IMR-90 (cell line): ENCODE measurements around the gene RNF43. TPM values are rescaled to one million over a fixed set of nuclear protein-coding genes. Genes with fewer than 3 reads are reported as not detected.

Experiments
- ATAC-seq: fragments of 200-7000 bp; cut with Tn5 transposase; 2 replicates; pipeline ENCODE4 v1.9.1; 2020; ENCODE audit warnings: low read depth, mild to moderate bottlenecking, moderate library complexity
- BruUV-seq: library from RNA; stranded (reverse); fragments of 400-500 nt; replicated peaks from 2 replicates; lab custom pipeline; 2021; lab: Mats Ljungman, UMichigan
- CTCF ChIA-PET: fragments of 300-600 bp; formaldehyde crosslinking; extraction: SDS; loops from one replicate; lab custom pipeline; 2021; ENCODE audit warnings: antibody characterized with exemption; lab: Yijun Ruan, JAX
- POLR2A ChIA-PET: fragments of 300-600 bp; sonication (Branson Sonifier 250); formaldehyde crosslinking; loops from one replicate; lab custom pipeline; 2022; ENCODE audit warnings: antibody characterized with exemption; ENCODE audit not compliant: unreplicated experiment; lab: Charles Lee
- DNase-seq: peaks from one replicate; pipeline ENCODE4 v3.0.0; 2013
- H2AFZ ChIP-seq: replicated peaks from 2 replicates; pipeline ENCODE3; 2013; ENCODE audit warnings: low read length, mild to moderate bottlenecking; ENCODE audit not compliant: poor library complexity
- H2AK5ac ChIP-seq: 2 replicates; pipeline ENCODE4 v1.6.1; 2013; ENCODE audit warnings: low read depth, low read length, inconsistent platforms
- H2AK9ac ChIP-seq: replicated peaks from 2 replicates; pipeline ENCODE3; 2013; ENCODE audit warnings: mild to moderate bottlenecking, low read depth, low read length, moderate library complexity; ENCODE audit not compliant: poor library complexity
- H2BK120ac ChIP-seq: 2 replicates; pipeline ENCODE4 v1.6.1; 2013; ENCODE audit warnings: low read depth, low read length, inconsistent platforms
- H2BK15ac ChIP-seq: 3 replicates; pipeline ENCODE4 v1.6.1; 2013; ENCODE audit warnings: low read depth, low read length, inconsistent platforms
- H2BK20ac ChIP-seq: 2 replicates; pipeline ENCODE4 v1.6.1; 2013; ENCODE audit warnings: low read depth, mild to moderate bottlenecking, inconsistent platforms, low read length, moderate library complexity
- H2BK5ac ChIP-seq: 2 replicates; pipeline ENCODE4 v1.6.1; 2013; ENCODE audit warnings: mild to moderate bottlenecking, low read depth, low read length, inconsistent platforms; ENCODE audit not compliant: poor library complexity, severe bottlenecking
- H3K14ac ChIP-seq: replicated peaks from 2 replicates; pipeline ENCODE4 v1.6.1; 2013; ENCODE audit warnings: low read depth, low read length, inconsistent platforms
- H3K18ac ChIP-seq: 2 replicates; pipeline ENCODE4 v1.6.1; 2013; ENCODE audit warnings: low read depth, low read length, control low read depth
- H3K23ac ChIP-seq: 2 replicates; pipeline ENCODE4 v1.6.1; 2013; ENCODE audit warnings: low read depth, low read length, inconsistent platforms
- H3K27ac ChIP-seq: 2 replicates; pipeline ENCODE4 v1.5.1; 2013; ENCODE audit warnings: mild to moderate bottlenecking, control low read depth, low read length; ENCODE audit not compliant: insufficient read depth
- H3K27me3 ChIP-seq: 2 replicates; pipeline ENCODE4 v1.6.1; 2013; ENCODE audit warnings: low read length; ENCODE audit not compliant: control insufficient read depth, insufficient read depth
- H3K36me3 ChIP-seq: 2 replicates; pipeline ENCODE4 v1.6.1; 2013; ENCODE audit warnings: low read length, mixed read lengths; ENCODE audit not compliant: control insufficient read depth, insufficient read depth
- H3K4ac ChIP-seq: 2 replicates; pipeline ENCODE4 v1.6.1; 2013; ENCODE audit warnings: low read depth, low read length, inconsistent platforms
- H3K4me1 ChIP-seq: 2 replicates; pipeline ENCODE4 v1.6.1; 2013; ENCODE audit warnings: low read length, mixed read lengths; ENCODE audit not compliant: control insufficient read depth, insufficient read depth
- H3K4me2 ChIP-seq: 2 replicates; pipeline ENCODE4 v1.6.1; 2013; ENCODE audit warnings: low read depth, mild to moderate bottlenecking, control low read depth, low read length, moderate library complexity
- H3K4me3 ChIP-seq: 2 replicates; pipeline ENCODE4 v1.5.1; 2013; ENCODE audit warnings: low read depth, mild to moderate bottlenecking, control low read depth, low read length, moderate library complexity; ENCODE audit not compliant: insufficient read depth
- H3K56ac ChIP-seq: 2 replicates; pipeline ENCODE4 v1.6.1; 2013; ENCODE audit warnings: low read length, inconsistent platforms; ENCODE audit not compliant: insufficient read depth; ENCODE audit errors: extremely low read depth
- H3K79me1 ChIP-seq, 2 experiments: 2 replicates each; pipeline ENCODE4 v1.6.1; 2013; ENCODE audit warnings: low read length in 2 of 2, inconsistent platforms in 1 of 2, low read depth in 1 of 2
- H3K9ac ChIP-seq: 2 replicates; pipeline ENCODE4 v1.6.1; 2013; ENCODE audit warnings: low read depth, low read length, control low read depth
- H3K9me1 ChIP-seq: 2 replicates; pipeline ENCODE4 v1.6.1; 2013; ENCODE audit warnings: low read length, inconsistent platforms; ENCODE audit not compliant: insufficient read depth
- H3K9me3 ChIP-seq: 2 replicates; pipeline ENCODE4 v1.6.1; 2013; ENCODE audit warnings: low read length; ENCODE audit not compliant: control insufficient read depth, insufficient read depth
- H4K20me1 ChIP-seq: 2 replicates; pipeline ENCODE4 v1.6.1; 2013; ENCODE audit warnings: low read length, inconsistent platforms; ENCODE audit not compliant: insufficient read depth
- H4K5ac ChIP-seq: 2 replicates; pipeline ENCODE4 v1.6.1; 2013; ENCODE audit warnings: mild to moderate bottlenecking, low read depth, low read length, control low read depth
- H4K8ac ChIP-seq, 2 experiments: 2 replicates each; pipeline ENCODE4 v1.6.1; 2013; ENCODE audit warnings: low read depth in 2 of 2, low read length in 2 of 2, control low read depth in 1 of 2, inconsistent platforms in 1 of 2
- H4K91ac ChIP-seq: 2 replicates; pipeline ENCODE4 v1.6.1; 2013; ENCODE audit warnings: low read depth, low read length, inconsistent platforms; ENCODE audit not compliant: insufficient read depth
- CEBPB ChIP-seq: IDR thresholded peaks from 2 replicates; pipeline ENCODE4 v1.6.1; 2012; ENCODE audit warnings: low read depth, low read length, improper control_type of control experiment
- CHD1 ChIP-seq: IDR thresholded peaks from 2 replicates; pipeline ENCODE4 v1.6.1; 2012; ENCODE audit warnings: low read depth, low read length, improper control_type of control experiment
- ELK1 ChIP-seq: fragments of 150-350 bp; IDR thresholded peaks from 2 replicates; pipeline ENCODE4 v1.6.1; 2016; ENCODE audit warnings: low read depth, mild to moderate bottlenecking, low read length, moderate library complexity, borderline replicate concordance
- MAZ ChIP-seq: IDR thresholded peaks from 2 replicates; pipeline ENCODE4 v1.6.1; 2012; ENCODE audit warnings: low read depth, mild to moderate bottlenecking, low read length, improper control_type of control experiment, moderate library complexity, borderline replicate concordance
- MXI1 ChIP-seq: IDR thresholded peaks from 2 replicates; pipeline ENCODE4 v1.6.1; 2012; ENCODE audit warnings: low read depth, mild to moderate bottlenecking, low read length, moderate library complexity, borderline replicate concordance
- POLR2A ChIP-seq: IDR thresholded peaks from 2 replicates; pipeline ENCODE4 v1.6.1; 2012; ENCODE audit warnings: mild to moderate bottlenecking, low read depth, low read length
- RAD21 ChIP-seq: IDR thresholded peaks from 2 replicates; pipeline ENCODE4 v1.6.1; 2012; ENCODE audit warnings: low read length, improper control_type of control experiment
- RCOR1 ChIP-seq: IDR thresholded peaks from 2 replicates; pipeline ENCODE4 v1.6.1; 2012; ENCODE audit warnings: mild to moderate bottlenecking, low read length, improper control_type of control experiment; ENCODE audit not compliant: insufficient replicate concordance
- RFX5 ChIP-seq: IDR thresholded peaks from 2 replicates; pipeline ENCODE4 v1.8.0; 2012; ENCODE audit warnings: low read depth, mild to moderate bottlenecking, low read length, moderate library complexity
- WGBS, 2 experiments: methylation state at CpG; one replicate each; pipeline versions ENCODE4 v1.1.5 to v1.1.7; 2013; ENCODE audit warnings: missing lambda C conversion rate in 2 of 2; ENCODE audit not compliant: insufficient read length in 1 of 2; ENCODE audit errors: extremely low coverage in 2 of 2; 5-methylcytosine and 5-hydroxymethylcytosine counted together
- dilution Hi-C: fragments of 300-500 bp; cut with HindIII; formaldehyde crosslinking; loops from one replicate; pipeline ENCODE4 v1.14.3; 2018; ENCODE audit warnings: low sequenced_read_pairs; ENCODE audit not compliant: unreplicated experiment
- in situ Hi-C: fragments of 300-500 bp; cut with MboI; formaldehyde crosslinking; loops from 3 replicates; pipeline ENCODE4 v1.14.3; 2019; ENCODE audit warnings: low sequenced_read_pairs, inconsistent platforms, mixed read lengths
- intact Hi-C: fragments of 100-400 bp; cut with micrococcal nuclease; formaldehyde crosslinking; loops from 2 replicates; pipeline ENCODE4 v1.10.0; 2022
- polyA plus RNA-seq, 3 experiments: library from polyadenylated mRNA; depleted of rRNA; stranded (reverse); fragments of >200 nt; gene quantifications; 2 replicates each; pipeline ENCODE4 v1.2.3, GENCODE V29; 2012; ENCODE audit warnings: low replicate concordance in 1 of 3
- total RNA-seq: library from RNA; depleted of rRNA; stranded (reverse); fragments of >200 nt; gene quantifications from 2 replicates; pipeline ENCODE4 v1.2.3, GENCODE V29; 2012

RNF43 gene
- total and polyA plus RNA-seq, 2 of the 4 experiments (the other 2 are of a cell fraction) = under 0.01 TPM; not detected in 1

GRCh38 chr17:58415371-58416055 is 1.8 kb downstream of the RNF43 start:
- no peak overlapping the region for H3K56ac ChIP-seq
- no peaks in the 10 kb centered on the region for H3K9me3 ChIP-seq
- no peak overlapping the region for H2BK5ac ChIP-seq
- H2AK5ac ChIP-seq = no peak overlapping the region
- H2AFZ ChIP-seq = no peak overlapping the region
- H3K9ac ChIP-seq = no peak overlapping the region
- H4K5ac ChIP-seq = no peak overlapping the region
- ChIA-PET CTCF (interaction anchor here (2.5 kb wide), 1 partner anchor 98 kb away, joined by 21 read pairs; no protein-coding TSS in a partner anchor), POLR2A (no interaction called here)
- no peaks in the 10 kb centered on the region for H3K36me3 ChIP-seq
- H3K4me1 ChIP-seq = no peaks in the 10 kb centered on the region
- no peak overlapping the region for H3K4ac ChIP-seq
- no peaks in the 10 kb centered on the region for H4K20me1 ChIP-seq
- no peak overlapping the region for H2BK15ac ChIP-seq
- DNase-seq (no peak), ATAC-seq (no peak)
- H2BK20ac ChIP-seq = no peak overlapping the region
- no peak overlapping the region for H3K18ac ChIP-seq
- no peak overlapping the region for H3K4me2 ChIP-seq
- H2BK120ac ChIP-seq = no peak overlapping the region
- no peaks in the 10 kb centered on the region for H3K79me1 ChIP-seq
- dilution Hi-C loops = no loop called here
- H3K14ac ChIP-seq = no peak overlapping the region
- no TSS peak for BruUV-seq
- no peak overlapping the region for H3K23ac ChIP-seq
- H4K8ac ChIP-seq = no peak overlapping the region
- peaks cover 14% of the 10 kb centered on the region for H3K27me3 ChIP-seq
- intact Hi-C loops = loop anchor here (2.0 kb wide), 1 partner anchor 63 kb away; the partner anchor contains the start of gene SUPT4H1
- TF ChIP-seq RFX5 = no peak
- no peak for TF ChIP-seq POLR2A
- no peak for TF ChIP-seq MAZ
- TF ChIP-seq CEBPB = no peak
- TF ChIP-seq MXI1 = no peak
- TF ChIP-seq RCOR1 = no peak
- no peak for TF ChIP-seq CHD1
- TF ChIP-seq ELK1 = no peak
- TF ChIP-seq RAD21 = no peak
- no peak overlapping the region for H2AK9ac ChIP-seq
- no peak overlapping the region for H3K4me3 ChIP-seq
- no peak overlapping the region for H4K91ac ChIP-seq
- in situ Hi-C loops = loop anchor here (5.0 kb wide), 1 partner anchor 98 kb away; no protein-coding TSS in a partner anchor
- no CpG with 5 or more reads among the region's 6 CpGs for WGBS, 2 experiments
- no peak overlapping the region for H3K27ac ChIP-seq
- H3K9me1 ChIP-seq = no peaks in the 10 kb centered on the region
